Astrocyte (in vitro differentiated cells and primary cell): ENCODE data around the gene MBNL2. TPM values are rescaled to one million over a fixed set of nuclear protein-coding genes. Genes with fewer than 3 reads are reported as not detected.

Experiments used
- DNase-seq: peaks from one replicate; pipeline ENCODE4 v3.0.0-alpha.2; 2010; ENCODE audit warnings: low read depth
- FAIRE-seq: peaks from 2 replicates; lab custom pipeline; 2011; peaks lifted over from hg19 to GRCh38; lab: Jason Lieb, UNC
- H2AFZ ChIP-seq: 2 replicates; pipeline ENCODE4 v1.6.0; 2012; ENCODE audit warnings: low read depth, low read length, inconsistent platforms
- H3K27ac ChIP-seq: 2 replicates; pipeline ENCODE4 v1.5.1; 2011; ENCODE audit warnings: low read depth, low read length, inconsistent platforms
- H3K27me3 ChIP-seq: 2 replicates; pipeline ENCODE4 v1.6.0; 2011; ENCODE audit warnings: low read length, inconsistent platforms; ENCODE audit not compliant: insufficient read depth
- H3K36me3 ChIP-seq: 2 replicates; pipeline ENCODE4 v1.5.1; 2011; ENCODE audit warnings: low read length, inconsistent platforms; ENCODE audit not compliant: insufficient read depth
- H3K4me1 ChIP-seq: 2 replicates; pipeline ENCODE4 v1.5.1; 2011; ENCODE audit warnings: low read length, inconsistent platforms; ENCODE audit not compliant: insufficient read depth
- H3K4me2 ChIP-seq: 2 replicates; pipeline ENCODE4 v1.6.0; 2012; ENCODE audit warnings: low read length, inconsistent platforms
- H3K4me3 ChIP-seq: 2 replicates; pipeline ENCODE4 v1.5.1; 2011; ENCODE audit warnings: low read depth, mild to moderate bottlenecking, low read length, inconsistent platforms; ENCODE audit not compliant: insufficient read depth
- H3K79me2 ChIP-seq: 2 replicates; pipeline ENCODE4 v1.6.0; 2012; ENCODE audit warnings: mild to moderate bottlenecking, low read length, inconsistent platforms; ENCODE audit not compliant: insufficient read depth
- H3K9ac ChIP-seq: 2 replicates; pipeline ENCODE4 v1.6.0; 2012; ENCODE audit warnings: mild to moderate bottlenecking, low read length, inconsistent platforms
- H3K9me3 ChIP-seq: 2 replicates; pipeline ENCODE4 v1.5.1; 2012; ENCODE audit warnings: low read depth, mild to moderate bottlenecking, low read length, inconsistent platforms; ENCODE audit not compliant: insufficient read depth
- H4K20me1 ChIP-seq: 2 replicates; pipeline ENCODE4 v1.6.0; 2012; ENCODE audit warnings: low read length, inconsistent platforms; ENCODE audit not compliant: insufficient read depth
- H3K27ac Mint-ChIP-seq: one replicate; pipeline ENCODE4 v1.8.0; 2021; ENCODE audit warnings: mild to moderate bottlenecking, mixed read lengths; ENCODE audit not compliant: unreplicated experiment
- H3K27me3 Mint-ChIP-seq: one replicate; pipeline ENCODE4 v1.8.0; 2021; ENCODE audit warnings: low read depth, mixed read lengths; ENCODE audit not compliant: unreplicated experiment
- H3K36me3 Mint-ChIP-seq: one replicate; pipeline ENCODE4 v1.8.0; 2021; ENCODE audit warnings: low read depth, mixed read lengths; ENCODE audit not compliant: unreplicated experiment
- H3K4me1 Mint-ChIP-seq: one replicate; pipeline ENCODE4 v1.8.0; 2021; ENCODE audit warnings: low read depth, mixed read lengths; ENCODE audit not compliant: unreplicated experiment
- H3K4me3 Mint-ChIP-seq: one replicate; pipeline ENCODE4 v1.8.0; 2021; ENCODE audit warnings: mild to moderate bottlenecking, moderate library complexity, mixed read lengths; ENCODE audit not compliant: unreplicated experiment
- H3K9me3 Mint-ChIP-seq: one replicate; pipeline ENCODE4 v1.8.0; 2021; ENCODE audit warnings: mild to moderate bottlenecking, mixed read lengths; ENCODE audit not compliant: unreplicated experiment
- CTCF ChIP-seq: IDR thresholded peaks from 2 replicates; pipeline ENCODE4 v1.5.1; 2011; ENCODE audit warnings: low read depth, mild to moderate bottlenecking, inconsistent platforms, low read length, moderate library complexity; ENCODE audit not compliant: insufficient read depth
- EZH2 ChIP-seq: IDR thresholded peaks from 2 replicates; pipeline ENCODE4 v1.6.1; 2012; ENCODE audit warnings: mild to moderate bottlenecking, low read length, inconsistent platforms; ENCODE audit not compliant: insufficient read depth
- total RNA-seq: library from RNA; stranded (reverse); gene quantifications from 2 replicates; pipeline ENCODE4 v1.2.1, GENCODE V29; 2021

Gene MBNL2
- total RNA-seq, 1 donor from 2014 or later: 66.5 TPM

- no peaks in the 10 kb centered on the region for H4K20me1 ChIP-seq
- Mint-ChIP-seq H3K9me3 (peaks cover 1% of the 10 kb centered on the region), H3K36me3 (no peaks in the 10 kb centered on the region), H3K27ac (no peak overlapping the region), H3K4me3 (no peak overlapping the region), H3K4me1 (no peaks in the 10 kb centered on the region), H3K27me3 (no peaks in the 10 kb centered on the region)
- H3K79me2 ChIP-seq: no peaks in the 10 kb centered on the region
- no peak for FAIRE-seq
- H3K4me3 ChIP-seq: no peak overlapping the region
- H3K4me1 ChIP-seq: no peaks in the 10 kb centered on the region
- no peak overlapping the region for H2AFZ ChIP-seq
- TF ChIP-seq EZH2 (no peak), CTCF (no peak)
- no peaks in the 10 kb centered on the region for H3K27me3 ChIP-seq
- no peak overlapping the region for H3K9ac ChIP-seq
- no peaks in the 10 kb centered on the region for H3K36me3 ChIP-seq
- no peak overlapping the region for H3K27ac ChIP-seq
- DNase-seq: no peak
- no peak overlapping the region for H3K4me2 ChIP-seq
- no peaks in the 10 kb centered on the region for H3K9me3 ChIP-seq
These were observed 36.4 kb upstream of the MBNL2 start for GRCh38 chr13:97185751-97186150.

- DNase-seq (no peak), FAIRE-seq (no peak)
- H2AFZ ChIP-seq: no peak overlapping the region
- no peaks in the 10 kb centered on the region for H3K9me3 ChIP-seq
- H3K9me3 Mint-ChIP-seq: peaks cover 1% of the 10 kb centered on the region
- no peaks in the 10 kb centered on the region for H3K36me3 Mint-ChIP-seq
- TF ChIP-seq CTCF: no peak
- TF ChIP-seq EZH2: no peak
- no peak overlapping the region for H3K27ac ChIP-seq
- no peaks in the 10 kb centered on the region for H3K79me2 ChIP-seq
- H3K27ac Mint-ChIP-seq: no peak overlapping the region
- no peaks in the 10 kb centered on the region for H3K27me3 Mint-ChIP-seq
- no peak overlapping the region for H3K9ac ChIP-seq
- no peaks in the 10 kb centered on the region for H4K20me1 ChIP-seq
- H3K4me3 ChIP-seq: no peak overlapping the region
- H3K4me2 ChIP-seq: no peak overlapping the region
- no peaks in the 10 kb centered on the region for H3K4me1 ChIP-seq
- H3K4me1 Mint-ChIP-seq: no peaks in the 10 kb centered on the region
- H3K4me3 Mint-ChIP-seq: no peak overlapping the region
- H3K27me3 ChIP-seq: no peaks in the 10 kb centered on the region
- H3K36me3 ChIP-seq: no peaks in the 10 kb centered on the region
These were observed 33.9 kb upstream of the MBNL2 start for GRCh38 chr13:97188207-97188606.

DNA sequence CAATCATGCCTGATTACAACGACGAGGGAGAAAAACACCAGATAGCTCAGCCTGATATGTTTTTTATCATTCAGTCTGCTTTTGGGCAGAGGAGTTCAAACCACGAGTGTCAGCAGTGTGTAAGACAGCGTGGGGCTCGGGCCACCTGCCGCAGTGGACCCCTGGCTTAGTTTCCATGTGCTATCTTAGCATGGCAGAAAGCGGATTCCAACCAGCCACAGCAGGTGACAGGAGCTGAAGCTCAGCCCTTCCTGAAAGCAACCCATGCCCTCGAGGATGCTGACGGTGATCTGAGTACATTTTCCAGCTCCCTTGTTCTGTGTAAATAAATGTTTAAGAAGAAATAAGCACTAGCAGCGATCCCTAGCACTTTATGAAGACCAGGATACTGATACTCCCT lies 32.2 kb upstream of the MBNL2 start:
- FAIRE-seq (no peak), DNase-seq (no peak)
- Mint-ChIP-seq H3K36me3 (no peaks in the 10 kb centered on the region), H3K27me3 (no peaks in the 10 kb centered on the region), H3K27ac (no peak overlapping the region), H3K9me3 (peaks cover 1% of the 10 kb centered on the region), H3K4me3 (no peak overlapping the region), H3K4me1 (peaks cover 15% of the 10 kb centered on the region)
- Histone ChIP-seq H3K36me3 (no peaks in the 10 kb centered on the region), H2AFZ (no peak overlapping the region), H3K4me3 (no peak overlapping the region), H3K9ac (no peak overlapping the region), H4K20me1 (no peaks in the 10 kb centered on the region), H3K79me2 (no peaks in the 10 kb centered on the region), H3K27ac (no peak overlapping the region), H3K9me3 (no peaks in the 10 kb centered on the region), H3K27me3 (no peaks in the 10 kb centered on the region), H3K4me1 (peaks cover 9% of the 10 kb centered on the region), H3K4me2 (no peak overlapping the region)
- TF ChIP-seq CTCF: no peak
- no peak for TF ChIP-seq EZH2
